Activated naive CD4-positive, alpha-beta T cell treated with anti-CD3 and anti-CD28 coated beads, Interleukin-2, amount 10 ng/mL, durations not matched to agents 7 days and 5 days (primary cell): Measurements from ENCODE around the gene OMA1.

Experiments used
- CTCF ChIA-PET: fragments of 350-600 bp; sonication (Branson Sonifier 250); formaldehyde crosslinking; loops from one replicate; lab custom pipeline; 2021; ENCODE audit warnings: antibody characterized with exemption; lab: Charles Lee
- DNase-seq: peaks from one replicate; pipeline ENCODE4 v3.0.0-alpha.2; 2020
- H3K27ac Mint-ChIP-seq: one replicate; pipeline ENCODE4 v1.8.0; 2021; ENCODE audit warnings: mild to moderate bottlenecking, moderate library complexity, mixed read lengths
- H3K27me3 Mint-ChIP-seq: one replicate; pipeline ENCODE4 v1.8.0; 2021; ENCODE audit warnings: mild to moderate bottlenecking, mixed read lengths
- H3K36me3 Mint-ChIP-seq: one replicate; pipeline ENCODE4 v1.8.0; 2021; ENCODE audit warnings: mixed read lengths
- H3K4me1 Mint-ChIP-seq: one replicate; pipeline ENCODE4 v1.8.0; 2021; ENCODE audit warnings: mixed read lengths
- H3K4me3 Mint-ChIP-seq: one replicate; pipeline ENCODE4 v1.8.0; 2021; ENCODE audit warnings: mild to moderate bottlenecking, moderate library complexity, mixed read lengths
- H3K9me3 Mint-ChIP-seq: one replicate; pipeline ENCODE4 v1.8.0; 2021; ENCODE audit warnings: mixed read lengths

OMA1 gene

GRCh38 chr1:58451560-58452191, 94.8 kb downstream of the OMA1 start:
- H3K27ac Mint-ChIP-seq = no peak overlapping the region
- H3K9me3 Mint-ChIP-seq = no peaks in the 10 kb centered on the region
- no peaks in the 10 kb centered on the region for H3K36me3 Mint-ChIP-seq

GRCh38 chr1:58447886-58448285, 98.6 kb downstream of the OMA1 start:
- CTCF ChIA-PET = interaction anchor here (0.5 to 0.8 kb wide), 2 partner anchors 14 to 238 kb away, joined by 3 to 4 read pairs; no protein-coding TSS in a partner anchor
- H3K4me1 Mint-ChIP-seq = no peaks in the 10 kb centered on the region
- H3K9me3 Mint-ChIP-seq = no peaks in the 10 kb centered on the region
- H3K36me3 Mint-ChIP-seq = no peaks in the 10 kb centered on the region
- no peak overlapping the region for H3K27ac Mint-ChIP-seq
- no peak for DNase-seq
- no peaks in the 10 kb centered on the region for H3K27me3 Mint-ChIP-seq
- no peak overlapping the region for H3K4me3 Mint-ChIP-seq

More at GRCh38 chr1:58451560-58452191, 94.8 kb downstream of the OMA1 start:
- no peaks in the 10 kb centered on the region for H3K4me1 Mint-ChIP-seq
- H3K4me3 Mint-ChIP-seq = no peak overlapping the region
- CTCF ChIA-PET = no interaction called here
- DNase-seq = no peak
- no peaks in the 10 kb centered on the region for H3K27me3 Mint-ChIP-seq

GRCh38 chr1:58447042-58447441, 99.5 kb downstream of the OMA1 start:
- Mint-ChIP-seq H3K9me3 (no peaks in the 10 kb centered on the region), H3K4me3 (no peak overlapping the region), H3K27me3 (no peaks in the 10 kb centered on the region), H3K4me1 (no peaks in the 10 kb centered on the region), H3K27ac (no peak overlapping the region), H3K36me3 (no peaks in the 10 kb centered on the region)
- CTCF ChIA-PET = interaction anchor here (1.2 kb wide), 1 partner anchor 12 kb away, joined by 4 read pairs; no protein-coding TSS in a partner anchor
- DNase-seq = no peak

- H3K27me3 Mint-ChIP-seq = no peaks in the 10 kb centered on the region
- no peak for DNase-seq
- CTCF ChIA-PET = interaction anchor here (1.2 kb wide), 1 partner anchor 12 kb away, joined by 4 read pairs; no protein-coding TSS in a partner anchor
- no peak overlapping the region for H3K4me3 Mint-ChIP-seq
- H3K4me1 Mint-ChIP-seq = no peaks in the 10 kb centered on the region
- H3K36me3 Mint-ChIP-seq = no peaks in the 10 kb centered on the region
- H3K9me3 Mint-ChIP-seq = no peaks in the 10 kb centered on the region
- no peak overlapping the region for H3K27ac Mint-ChIP-seq
Observed at GRCh38 chr1:58446368-58446767, 100.2 kb downstream of the OMA1 start.

- Mint-ChIP-seq H3K9me3 (no peaks in the 10 kb centered on the region), H3K4me3 (no peak overlapping the region), H3K27ac (no peak overlapping the region), H3K4me1 (no peaks in the 10 kb centered on the region), H3K36me3 (no peaks in the 10 kb centered on the region), H3K27me3 (no peaks in the 10 kb centered on the region)
- no peak for DNase-seq
- CTCF ChIA-PET = no interaction called here
Observed at GRCh38 chr1:58443986-58444868, 102.3 kb downstream of the OMA1 start.

- no peaks in the 10 kb centered on the region for H3K36me3 Mint-ChIP-seq
- no peaks in the 10 kb centered on the region for H3K4me1 Mint-ChIP-seq
- no peak overlapping the region for H3K27ac Mint-ChIP-seq
- no peak overlapping the region for H3K4me3 Mint-ChIP-seq
- no peaks in the 10 kb centered on the region for H3K27me3 Mint-ChIP-seq
- CTCF ChIA-PET = no interaction called here
- no peaks in the 10 kb centered on the region for H3K9me3 Mint-ChIP-seq
- DNase-seq = no peak
Observed at GRCh38 chr1:58442114-58442513, 104.4 kb downstream of the OMA1 start.

GRCh38 chr1:58441699-58442098, 104.8 kb downstream of the OMA1 start:
- no peak for DNase-seq
- Mint-ChIP-seq H3K27ac (no peak overlapping the region), H3K4me3 (no peak overlapping the region), H3K4me1 (no peaks in the 10 kb centered on the region), H3K36me3 (no peaks in the 10 kb centered on the region), H3K27me3 (no peaks in the 10 kb centered on the region), H3K9me3 (no peaks in the 10 kb centered on the region)
- CTCF ChIA-PET = no interaction called here

- Mint-ChIP-seq H3K4me1 (no peaks in the 10 kb centered on the region), H3K4me3 (no peak overlapping the region), H3K27ac (no peak overlapping the region), H3K27me3 (no peaks in the 10 kb centered on the region), H3K36me3 (no peaks in the 10 kb centered on the region), H3K9me3 (no peaks in the 10 kb centered on the region)
- DNase-seq = no peak
- CTCF ChIA-PET = no interaction called here
Observed at GRCh38 chr1:58440696-58441095, 105.8 kb downstream of the OMA1 start.

GRCh38 chr1:58439946-58440345, 106.6 kb downstream of the OMA1 start:
- Mint-ChIP-seq H3K27me3 (no peaks in the 10 kb centered on the region), H3K4me1 (no peaks in the 10 kb centered on the region), H3K36me3 (no peaks in the 10 kb centered on the region), H3K9me3 (no peaks in the 10 kb centered on the region), H3K4me3 (no peak overlapping the region), H3K27ac (no peak overlapping the region)
- no peak for DNase-seq
- CTCF ChIA-PET = no interaction called here

- Mint-ChIP-seq H3K27ac (no peak overlapping the region), H3K9me3 (no peaks in the 10 kb centered on the region), H3K4me1 (no peaks in the 10 kb centered on the region), H3K4me3 (no peak overlapping the region), H3K36me3 (no peaks in the 10 kb centered on the region), H3K27me3 (no peaks in the 10 kb centered on the region)
- CTCF ChIA-PET = no interaction called here
- no peak for DNase-seq
Observed at GRCh38 chr1:58438468-58438867, 108.1 kb downstream of the OMA1 start.

GRCh38 chr1:58437623-58438022, 108.9 kb downstream of the OMA1 start:
- Mint-ChIP-seq H3K27me3 (no peaks in the 10 kb centered on the region), H3K27ac (no peak overlapping the region), H3K36me3 (no peaks in the 10 kb centered on the region), H3K9me3 (no peaks in the 10 kb centered on the region), H3K4me3 (no peak overlapping the region), H3K4me1 (no peaks in the 10 kb centered on the region)
- no peak for DNase-seq
- CTCF ChIA-PET = interaction anchor here (0.6 kb wide), 1 partner anchor 16 kb away, joined by 3 read pairs; no protein-coding TSS in a partner anchor

GRCh38 chr1:58436615-58437297, 109.8 kb downstream of the OMA1 start:
- Mint-ChIP-seq H3K36me3 (no peaks in the 10 kb centered on the region), H3K4me1 (no peaks in the 10 kb centered on the region), H3K9me3 (no peaks in the 10 kb centered on the region), H3K27me3 (no peaks in the 10 kb centered on the region), H3K27ac (no peak overlapping the region), H3K4me3 (no peak overlapping the region)
- CTCF ChIA-PET = no interaction called here
- DNase-seq = no peak

- Mint-ChIP-seq H3K36me3 (no peaks in the 10 kb centered on the region), H3K9me3 (no peaks in the 10 kb centered on the region), H3K27ac (no peak overlapping the region), H3K27me3 (no peaks in the 10 kb centered on the region), H3K4me1 (no peaks in the 10 kb centered on the region), H3K4me3 (no peak overlapping the region)
- CTCF ChIA-PET = interaction anchor here (1.0 kb wide), 1 partner anchor 11 kb away, joined by 4 read pairs; no protein-coding TSS in a partner anchor
- DNase-seq = no peak
Observed at GRCh38 chr1:58435376-58435775, 111.2 kb downstream of the OMA1 start.

- Mint-ChIP-seq H3K4me1 (no peaks in the 10 kb centered on the region), H3K9me3 (no peaks in the 10 kb centered on the region), H3K36me3 (no peaks in the 10 kb centered on the region), H3K4me3 (no peak overlapping the region), H3K27ac (no peak overlapping the region), H3K27me3 (no peaks in the 10 kb centered on the region)
- CTCF ChIA-PET = interaction anchor here (1.0 to 1.1 kb wide), 2 partner anchors 12 to 14 kb away, joined by 3 to 4 read pairs; no protein-coding TSS in a partner anchor
- no peak for DNase-seq
Observed at GRCh38 chr1:58434607-58435006, 111.9 kb downstream of the OMA1 start.
